ENCODE results near the gene COLGALT1. TPM values are rescaled to one million over a fixed set of nuclear protein-coding genes. Genes with fewer than 3 reads are reported as not detected.

Gene COLGALT1
- total and polyA plus RNA-seq, 9 of the 15 experiments (the other 6 are each of a cell fraction or from before 2014, with no cell fraction given): 4.9 to 119 (median 82.6) TPM

DNA sequence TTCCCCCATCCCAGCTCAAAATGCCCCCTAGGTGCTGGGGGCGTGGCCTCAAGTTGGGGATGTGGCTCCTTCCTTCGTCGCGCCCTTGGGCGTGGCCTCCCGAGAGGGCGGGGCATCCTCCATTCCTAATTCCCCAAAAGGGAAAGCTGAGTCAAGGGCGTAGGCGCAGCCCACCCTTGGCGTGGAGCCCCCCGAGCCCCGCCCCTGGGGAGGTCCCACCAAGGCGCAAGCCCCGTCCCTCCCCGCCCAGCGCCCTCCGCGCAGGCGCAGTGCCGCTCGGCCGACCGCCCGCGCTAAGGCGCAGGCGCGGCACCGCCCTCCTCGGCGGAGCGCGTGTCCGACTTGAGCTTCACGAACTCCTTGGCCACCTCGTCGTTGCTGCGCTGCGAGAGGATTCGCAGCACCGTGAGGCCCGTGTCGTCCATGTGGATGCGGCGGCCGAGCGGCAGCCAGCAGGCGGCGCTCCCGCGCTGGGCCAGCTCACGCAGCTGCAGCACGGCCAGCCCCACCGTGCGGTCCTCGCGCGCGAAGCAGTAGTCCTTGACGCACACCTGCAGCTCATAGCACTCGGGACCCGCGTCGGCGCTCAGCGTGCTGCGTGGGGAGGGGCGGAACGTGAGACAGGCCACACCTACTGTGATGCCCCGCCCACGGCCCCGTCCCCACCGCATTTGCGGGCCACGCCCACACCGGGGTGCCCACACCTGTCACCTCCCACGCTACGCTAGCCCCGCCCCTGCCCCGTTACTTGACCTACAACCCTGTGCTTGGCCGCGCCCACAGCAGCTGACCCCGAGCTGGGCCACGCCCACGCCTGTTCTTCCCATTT, 50.5 kb downstream of the COLGALT1 start (continued):
- TF ChIP-seq CREB3L1 (IDR thresholded peaks at IDR 0.05; ENCODE audit: borderline replicate concordance, low read depth): peak; percentile 89
- peak; percentile 90; the same call in 1 of the 2 replicates for TF ChIP-seq PHF8 (IDR thresholded peaks at IDR 0.05; ENCODE audit: borderline replicate concordance, low read length)
- TF ChIP-seq DDX20 (tag; IDR thresholded peaks at IDR 0.05; ENCODE audit: low read depth): no peak
- peak; percentile 84 for TF ChIP-seq SOX6 (IDR thresholded peaks at IDR 0.05)
- TF ChIP-seq, protein P1, sequence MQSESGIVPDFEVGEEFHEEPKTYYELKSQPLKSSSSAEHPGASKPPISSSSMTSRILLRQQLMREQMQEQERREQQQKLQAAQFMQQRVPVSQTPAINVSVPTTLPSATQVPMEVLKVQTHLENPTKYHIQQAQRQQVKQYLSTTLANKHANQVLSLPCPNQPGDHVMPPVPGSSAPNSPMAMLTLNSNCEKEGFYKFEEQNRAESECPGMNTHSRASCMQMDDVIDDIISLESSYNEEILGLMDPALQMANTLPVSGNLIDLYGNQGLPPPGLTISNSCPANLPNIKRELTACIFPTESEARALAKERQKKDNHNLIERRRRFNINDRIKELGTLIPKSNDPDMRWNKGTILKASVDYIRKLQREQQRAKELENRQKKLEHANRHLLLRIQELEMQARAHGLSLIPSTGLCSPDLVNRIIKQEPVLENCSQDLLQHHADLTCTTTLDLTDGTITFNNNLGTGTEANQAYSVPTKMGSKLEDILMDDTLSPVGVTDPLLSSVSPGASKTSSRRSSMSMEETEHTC (IDR thresholded peaks at IDR 0.05): peak; percentile 45
- no peak for TF ChIP-seq ZNF512 (tag; IDR thresholded peaks at IDR 0.05)
- TF ChIP-seq E4F1 (CRISPR knock-in tag; IDR thresholded peaks at IDR 0.05; ENCODE audit: borderline replicate concordance): no peak
- peak; percentile 81 for TF ChIP-seq KLF1 (tag; IDR thresholded peaks at IDR 0.05)
- TF ChIP-seq CBX3 (IDR thresholded peaks at IDR 0.05; ENCODE audit: borderline replicate concordance in 1 of 2, low read length in 2 of 2): peak in 1 of 2 experiments; percentile 94; a peak in 1 of 3 replicates
- TF ChIP-seq DNMT1 (IDR thresholded peaks at IDR 0.05): no peak
- peak; percentile 41; the same call in 1 of the 2 replicates for TF ChIP-seq ZNF224 (CRISPR knock-in tag; IDR thresholded peaks at IDR 0.05)
- no peak; the same call in 1 of the 2 replicates for TF ChIP-seq ZNF274 (IDR thresholded peaks at IDR 0.05; ENCODE audit: borderline replicate concordance, low read depth, low read length)
- TF ChIP-seq ELK1 (CRISPR knock-in tag; IDR thresholded peaks at IDR 0.05): no peak
- peak; percentile 92 for TF ChIP-seq MEIS2 (IDR thresholded peaks at IDR 0.05; ENCODE audit: partially characterized antibody)
- TF ChIP-seq ZFP36 (IDR thresholded peaks at IDR 0.05; ENCODE audit: low read depth, low read length, partially characterized antibody): peak; percentile 3
- no peak for TF ChIP-seq DIDO1 (tag; IDR thresholded peaks at IDR 0.05; ENCODE audit: low read depth)
- no peak for TF ChIP-seq ZNF41 (CRISPR knock-in tag; conservative IDR thresholded peaks at IDR 0.05)
- no peak for TF ChIP-seq PHF21A (IDR thresholded peaks at IDR 0.05; ENCODE audit: borderline replicate concordance, low read depth)
- TF ChIP-seq EWSR1 (IDR thresholded peaks at IDR 0.05; ENCODE audit: borderline replicate concordance, low read depth, partially characterized antibody): no peak

Data from K562 (cell line).